ENCODE data around the gene PPP1R9A.

PPP1R9A gene

GRCh38 chr7:95324431-95324830 lies 417.0 kb downstream of the PPP1R9A start, which contains the start of gene PON1:
PON1 (minus strand) TSS chr7:95324532; CDS start chr7:95324475, 57 bp downstream.
- DNase-seq = peak; percentile 36

DNA sequence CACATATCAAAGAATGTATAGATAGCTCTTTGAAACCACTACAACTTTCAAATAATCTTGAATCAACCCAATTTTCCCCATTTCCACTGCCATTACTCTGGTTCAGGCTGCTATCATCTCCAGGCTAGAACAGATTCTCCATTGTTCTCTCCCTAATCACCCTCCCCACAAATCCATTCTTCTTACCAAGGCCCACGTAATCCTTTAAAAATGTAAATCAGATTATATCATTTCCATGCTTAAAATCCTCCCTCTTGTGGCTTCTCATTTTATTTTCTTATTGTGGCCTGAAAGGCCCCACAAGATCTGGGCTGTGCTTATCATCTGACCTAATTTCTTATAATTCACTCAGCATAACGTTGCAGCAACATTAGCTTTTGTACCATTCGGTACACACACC lies 420.0 kb downstream of the PPP1R9A start:
- DNase-seq = no peak

GRCh38 chr7:95330204-95330960 lies 423.0 kb downstream of the PPP1R9A start:
- no peak for DNase-seq

DNA sequence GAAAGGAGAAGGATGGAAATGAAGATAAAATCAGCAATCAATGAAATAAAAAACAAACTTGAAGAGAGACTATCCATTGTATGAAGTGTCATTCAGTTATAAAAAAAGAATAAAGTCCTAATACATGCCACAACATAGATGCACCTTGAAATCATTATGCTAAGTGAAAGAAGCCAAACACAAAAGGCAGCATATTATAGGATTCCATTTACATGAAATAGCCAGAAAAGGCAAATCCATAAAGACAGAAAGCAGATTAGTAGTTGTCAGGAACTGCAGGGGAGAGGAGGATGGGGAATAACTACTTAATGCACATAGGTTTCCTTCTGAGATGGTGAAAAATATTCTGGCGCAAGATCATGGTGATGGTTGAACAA lies 423.6 kb downstream of the PPP1R9A start:
- no peak for DNase-seq

DNA sequence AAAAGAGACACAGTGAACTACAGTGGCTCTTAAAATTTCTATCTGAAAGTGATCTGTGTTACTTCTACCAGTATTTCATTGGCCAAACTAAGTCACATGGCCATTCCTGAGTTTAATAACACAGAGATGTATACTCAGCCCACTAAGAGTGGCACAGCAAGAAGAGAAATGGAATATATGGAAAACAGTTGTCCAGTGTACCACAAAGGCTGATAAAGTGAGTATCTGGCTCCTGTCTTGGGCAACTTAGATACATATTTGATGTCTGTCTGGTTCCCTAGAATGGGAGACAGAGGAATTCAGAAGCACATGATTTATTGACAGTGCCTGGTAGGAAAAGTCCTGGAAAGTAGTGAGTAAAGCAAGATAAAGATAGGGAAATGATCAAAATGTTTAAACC lies 427.1 kb downstream of the PPP1R9A start:
- DNase-seq = no peak

GRCh38 chr7:95335093-95335492 lies 427.7 kb downstream of the PPP1R9A start:
- no peak for DNase-seq

DNA sequence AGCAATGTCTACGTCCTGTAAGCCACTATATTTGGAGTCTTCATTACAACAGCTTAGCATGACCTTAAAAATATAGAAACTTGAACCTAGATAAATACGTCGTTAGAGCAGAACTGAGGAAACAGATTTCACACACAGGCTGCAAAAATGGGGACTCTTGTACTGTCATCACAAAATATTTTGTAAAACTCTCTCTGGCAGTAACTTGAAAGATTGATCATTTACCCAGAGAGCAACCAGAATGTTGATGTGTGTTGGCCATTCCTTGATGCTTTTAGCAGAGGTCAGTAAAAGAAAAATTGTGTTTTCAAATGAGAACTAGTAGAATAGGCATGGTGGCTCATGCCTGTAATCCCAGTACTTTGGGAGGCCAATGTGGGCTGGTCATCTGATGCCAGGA lies 431.4 kb downstream of the PPP1R9A start:
- DNase-seq = no peak

GRCh38 chr7:95340491-95340890 lies 433.1 kb downstream of the PPP1R9A start:
- DNase-seq = no peak

- no peak for DNase-seq
Measured at GRCh38 chr7:95342029-95342428, 434.6 kb downstream of the PPP1R9A start.

- DNase-seq = no peak
Measured at GRCh38 chr7:95342642-95343307, 435.4 kb downstream of the PPP1R9A start.
